Esophagus muscularis mucosa (tissue), 4 donors: ENCODE data around the gene POU3F1.

ENCODE experiments used
- EP300 ChIP-seq: sonication (generic); formaldehyde crosslinking; IDR thresholded peaks from one replicate; pipeline ENCODE4 v1.6.1; 2017; ENCODE audit warnings: antibody characterized with exemption
- POLR2A ChIP-seq: fragments of 450-650 bp; IDR thresholded peaks from one replicate; pipeline ENCODE4 v1.6.1; 2017; ENCODE audit warnings: antibody characterized with exemption, moderate library complexity, mild to moderate bottlenecking, low read depth
- POLR2AphosphoS5 ChIP-seq, 2 donors: sonication (generic); formaldehyde crosslinking; IDR thresholded peaks; one replicate each; pipeline ENCODE4 v1.6.1; 2017; ENCODE audit warnings: antibody characterized with exemption in 2 of 2
- TF ChIP-seq, protein P1 (sequence below), 3 experiments: fragments of 200-600 bp in 2 of 3; fragments of 450-650 bp in 1 of 3; sonication (generic) in 2 of 3; IDR thresholded peaks; one replicate each; pipeline ENCODE4 v1.5.1; 2017 to 2019; ENCODE audit warnings: antibody characterized with exemption in 3 of 3, mild to moderate bottlenecking in 2 of 3, moderate library complexity in 1 of 3

DNA sequence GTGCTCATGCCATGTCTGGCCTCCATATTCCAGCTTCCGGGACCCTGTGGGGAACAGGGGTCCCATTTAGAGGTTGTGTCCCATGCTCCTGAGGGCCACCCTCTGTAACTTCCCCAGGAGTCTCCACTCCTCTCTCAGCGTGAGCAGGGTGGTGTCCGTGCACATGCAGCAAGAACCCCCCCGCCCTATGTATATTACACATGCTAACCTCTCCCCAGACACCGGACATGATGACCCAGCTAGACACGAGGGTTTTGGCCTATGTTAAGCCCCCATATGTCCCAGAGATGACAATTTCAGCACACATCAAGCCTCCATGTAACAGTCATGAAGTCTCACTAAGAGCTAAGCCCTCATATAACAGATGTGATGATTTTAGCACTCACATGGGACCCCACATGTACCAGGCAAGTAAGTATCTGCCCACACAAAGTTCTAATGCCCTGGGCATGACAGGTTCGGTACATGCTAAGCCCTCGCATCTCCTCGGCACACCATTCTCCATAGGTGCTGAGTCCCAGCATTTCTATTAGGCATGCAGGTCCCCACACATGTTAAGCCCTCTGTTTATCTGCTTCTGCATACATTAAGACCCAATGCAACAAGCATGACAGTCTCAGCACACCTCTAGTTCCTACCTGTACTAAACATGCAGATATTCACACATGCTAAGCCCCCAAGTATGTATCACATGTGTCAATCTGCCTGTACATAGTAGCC lies 48.3 kb downstream of the POU3F1 start:
- TF ChIP-seq POLR2A (no peak), EP300 (no peak), POLR2AphosphoS5 (IDR thresholded peaks at IDR 0.05) (no peak)
- TF ChIP-seq, protein P1, sequence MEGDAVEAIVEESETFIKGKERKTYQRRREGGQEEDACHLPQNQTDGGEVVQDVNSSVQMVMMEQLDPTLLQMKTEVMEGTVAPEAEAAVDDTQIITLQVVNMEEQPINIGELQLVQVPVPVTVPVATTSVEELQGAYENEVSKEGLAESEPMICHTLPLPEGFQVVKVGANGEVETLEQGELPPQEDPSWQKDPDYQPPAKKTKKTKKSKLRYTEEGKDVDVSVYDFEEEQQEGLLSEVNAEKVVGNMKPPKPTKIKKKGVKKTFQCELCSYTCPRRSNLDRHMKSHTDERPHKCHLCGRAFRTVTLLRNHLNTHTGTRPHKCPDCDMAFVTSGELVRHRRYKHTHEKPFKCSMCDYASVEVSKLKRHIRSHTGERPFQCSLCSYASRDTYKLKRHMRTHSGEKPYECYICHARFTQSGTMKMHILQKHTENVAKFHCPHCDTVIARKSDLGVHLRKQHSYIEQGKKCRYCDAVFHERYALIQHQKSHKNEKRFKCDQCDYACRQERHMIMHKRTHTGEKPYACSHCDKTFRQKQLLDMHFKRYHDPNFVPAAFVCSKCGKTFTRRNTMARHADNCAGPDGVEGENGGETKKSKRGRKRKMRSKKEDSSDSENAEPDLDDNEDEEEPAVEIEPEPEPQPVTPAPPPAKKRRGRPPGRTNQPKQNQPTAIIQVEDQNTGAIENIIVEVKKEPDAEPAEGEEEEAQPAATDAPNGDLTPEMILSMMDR (IDR thresholded peaks at IDR 0.05), result no peak
